ENCODE measurements around the gene MRPL19. TPM values are rescaled to one million over a fixed set of nuclear protein-coding genes. Genes with fewer than 3 reads are reported as not detected.

The MRPL19 gene
- total and polyA plus RNA-seq, 2 donors from 2014 or later, result 54.7 to 55.6 TPM

GRCh38 chr2:75698918-75699317 lies 52.3 kb downstream of the MRPL19 start:
- no peak for FAIRE-seq
- Histone ChIP-seq H3K4me3 (ENCODE audit: low read length in 3 of 3) (no peak overlapping the region), H3K27me3 (ENCODE audit: control insufficient read depth, insufficient read depth, low read length) (no peaks in the 10 kb centered on the region), H3K4me1 (ENCODE audit: control insufficient read depth in 2 of 3, insufficient read depth in 2 of 3, low read depth in 1 of 3, low read length in 3 of 3) (no peaks in the 10 kb centered on the region), H3K9me3 (ENCODE audit: control insufficient read depth in 2 of 3, insufficient read depth in 1 of 3, low read length in 3 of 3) (no peaks in the 10 kb centered on the region), H3K36me3 (ENCODE audit: control insufficient read depth in 2 of 3, insufficient read depth in 3 of 3, low read length in 3 of 3) (peaks cover 11 to 44% (median 21%) of the 10 kb centered on the region in 3 donors), H3K9ac (ENCODE audit: low read length in 3 of 3) (no peak overlapping the region), H3K27ac (ENCODE audit: low read depth in 2 of 2, low read length in 2 of 2) (no peak overlapping the region)
- no peak for TF ChIP-seq CTCF (IDR thresholded peaks at IDR 0.05; ENCODE audit: borderline replicate concordance, extremely low read depth, insufficient read depth)
- DNase-seq, result no peak
- intact Hi-C loops (cut with DNase I), result no loop called here

- H3K36me3 ChIP-seq (ENCODE audit: control insufficient read depth in 2 of 3, insufficient read depth in 3 of 3, low read length in 3 of 3), result peaks cover 7 to 37% (median 17%) of the 10 kb centered on the region in 3 donors
- no peak overlapping the region for H3K27ac ChIP-seq (ENCODE audit: low read depth in 2 of 2, low read length in 2 of 2)
- H3K9me3 ChIP-seq (ENCODE audit: control insufficient read depth in 2 of 3, insufficient read depth in 1 of 3, low read length in 3 of 3), result no peaks in the 10 kb centered on the region
- intact Hi-C loops (cut with DNase I), result no loop called here
- H3K4me3 ChIP-seq (ENCODE audit: low read length in 3 of 3), result no peak overlapping the region
- no peaks in the 10 kb centered on the region for H3K4me1 ChIP-seq (ENCODE audit: control insufficient read depth in 2 of 3, insufficient read depth in 2 of 3, low read depth in 1 of 3, low read length in 3 of 3)
- DNase-seq (no peak), FAIRE-seq (no peak)
- H3K27me3 ChIP-seq (ENCODE audit: control insufficient read depth, insufficient read depth, low read length), result no peaks in the 10 kb centered on the region
- TF ChIP-seq CTCF (IDR thresholded peaks at IDR 0.05; ENCODE audit: borderline replicate concordance, extremely low read depth, insufficient read depth), result no peak
- H3K9ac ChIP-seq (ENCODE audit: low read length in 3 of 3), result no peak overlapping the region
These were observed 56.0 kb downstream of the MRPL19 start for GRCh38 chr2:75702593-75702992.

GRCh38 chr2:75703589-75704287 lies 57.2 kb downstream of the MRPL19 start:
- Histone ChIP-seq H3K27ac (ENCODE audit: low read depth in 2 of 2, low read length in 2 of 2) (no peak overlapping the region), H3K4me1 (ENCODE audit: control insufficient read depth in 2 of 3, insufficient read depth in 2 of 3, low read depth in 1 of 3, low read length in 3 of 3) (peaks cover 0 to 1% (median 0%) of the 10 kb centered on the region in 3 donors), H3K27me3 (ENCODE audit: control insufficient read depth, insufficient read depth, low read length) (no peaks in the 10 kb centered on the region), H3K36me3 (ENCODE audit: control insufficient read depth in 2 of 3, insufficient read depth in 3 of 3, low read length in 3 of 3) (peaks cover 5 to 29% (median 14%) of the 10 kb centered on the region in 3 donors), H3K9ac (ENCODE audit: low read length in 3 of 3) (no peak overlapping the region), H3K4me3 (ENCODE audit: low read length in 3 of 3) (no peak overlapping the region), H3K9me3 (ENCODE audit: control insufficient read depth in 2 of 3, insufficient read depth in 1 of 3, low read length in 3 of 3) (no peaks in the 10 kb centered on the region)
- intact Hi-C loops (cut with DNase I), result no loop called here
- FAIRE-seq (no peak), DNase-seq (no peak)
- TF ChIP-seq CTCF (IDR thresholded peaks at IDR 0.05; ENCODE audit: borderline replicate concordance, extremely low read depth, insufficient read depth), result no peak
